ENCODE data around the gene SPTBN4.
A peak's percentile ranks its signal among the peaks of the same experiment; 100 is the strongest.

The SPTBN4 gene

GRCh38 chr19:40444000-40444824 lies 22.6 kb upstream of the SPTBN4 start, which contains the start of gene SERTAD3 (continued):
- TF ChIP-seq, protein P1, sequence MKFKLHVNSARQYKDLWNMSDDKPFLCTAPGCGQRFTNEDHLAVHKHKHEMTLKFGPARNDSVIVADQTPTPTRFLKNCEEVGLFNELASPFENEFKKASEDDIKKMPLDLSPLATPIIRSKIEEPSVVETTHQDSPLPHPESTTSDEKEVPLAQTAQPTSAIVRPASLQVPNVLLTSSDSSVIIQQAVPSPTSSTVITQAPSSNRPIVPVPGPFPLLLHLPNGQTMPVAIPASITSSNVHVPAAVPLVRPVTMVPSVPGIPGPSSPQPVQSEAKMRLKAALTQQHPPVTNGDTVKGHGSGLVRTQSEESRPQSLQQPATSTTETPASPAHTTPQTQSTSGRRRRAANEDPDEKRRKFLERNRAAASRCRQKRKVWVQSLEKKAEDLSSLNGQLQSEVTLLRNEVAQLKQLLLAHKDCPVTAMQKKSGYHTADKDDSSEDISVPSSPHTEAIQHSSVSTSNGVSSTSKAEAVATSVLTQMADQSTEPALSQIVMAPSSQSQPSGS (tag by site-specific recombination; IDR thresholded peaks at IDR 0.05; ENCODE audit: low read depth): peak; percentile 94
- TF ChIP-seq ZNF596 (tag by site-specific recombination; IDR thresholded peaks at IDR 0.05): 0 out of 2 replicates have a peak, but pooled peaks have one; percentile 32
- peak; percentile 68 for TF ChIP-seq ZBTB44 (tag by site-specific recombination; IDR thresholded peaks at IDR 0.05)
- TF ChIP-seq ZNF777 (tag by site-specific recombination; IDR thresholded peaks at IDR 0.05; ENCODE audit: borderline replicate concordance): peak; percentile 83
- TF ChIP-seq ZNF600 (tag by site-specific recombination; IDR thresholded peaks at IDR 0.05): no peak; the same call in 1 of the 2 replicates
- no peak for TF ChIP-seq HOXC10 (CRISPR knock-in tag; IDR thresholded peaks at IDR 0.05)
- no peak for TF ChIP-seq ZNF549 (tag by site-specific recombination; IDR thresholded peaks at IDR 0.05)
- TF ChIP-seq WT1 (tag by site-specific recombination; IDR thresholded peaks at IDR 0.05): peak; percentile 90
- no peak; the same call in 1 of the 2 replicates for TF ChIP-seq PRDM2 (tag by site-specific recombination; IDR thresholded peaks at IDR 0.05; ENCODE audit: borderline replicate concordance)
- TF ChIP-seq ELK4 (IDR thresholded peaks at IDR 0.05; ENCODE audit: borderline replicate concordance, low read depth, low read length): no peak
- peak; percentile 99 for TF ChIP-seq ZBTB21 (tag by site-specific recombination; IDR thresholded peaks at IDR 0.05)
- peak; percentile 96 for TF ChIP-seq ZNF335 (tag by site-specific recombination; conservative IDR thresholded peaks at IDR 0.05)
- 0 out of 2 replicates have a peak, but pooled peaks have one; percentile 25 for TF ChIP-seq ZFP3 (tag by site-specific recombination; IDR thresholded peaks at IDR 0.05; ENCODE audit: low read depth)
- TF ChIP-seq ZNF391 (tag by site-specific recombination; IDR thresholded peaks at IDR 0.05; ENCODE audit: borderline replicate concordance, low read depth): peak; percentile 75; the same call in 1 of the 2 replicates
- no peak for TF ChIP-seq ZNF704 (tag by site-specific recombination; IDR thresholded peaks at IDR 0.05)
- TF ChIP-seq ZBTB48 (tag by site-specific recombination; IDR thresholded peaks at IDR 0.05): peak; percentile 74
- TF ChIP-seq KLF8 (tag by site-specific recombination; IDR thresholded peaks at IDR 0.05): peak; percentile 100
- TF ChIP-seq ZBTB8A (tag by site-specific recombination; IDR thresholded peaks at IDR 0.05): peak; percentile 77; the same call in 1 of the 2 replicates
- TF ChIP-seq, protein P2, sequence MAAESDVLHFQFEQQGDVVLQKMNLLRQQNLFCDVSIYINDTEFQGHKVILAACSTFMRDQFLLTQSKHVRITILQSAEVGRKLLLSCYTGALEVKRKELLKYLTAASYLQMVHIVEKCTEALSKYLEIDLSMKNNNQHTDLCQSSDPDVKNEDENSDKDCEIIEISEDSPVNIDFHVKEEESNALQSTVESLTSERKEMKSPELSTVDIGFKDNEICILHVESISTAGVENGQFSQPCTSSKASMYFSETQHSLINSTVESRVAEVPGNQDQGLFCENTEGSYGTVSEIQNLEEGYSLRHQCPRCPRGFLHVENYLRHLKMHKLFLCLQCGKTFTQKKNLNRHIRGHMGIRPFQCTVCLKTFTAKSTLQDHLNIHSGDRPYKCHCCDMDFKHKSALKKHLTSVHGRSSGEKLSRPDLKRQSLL (tag by site-specific recombination; IDR thresholded peaks at IDR 0.05): no peak
- peak; percentile 91 for TF ChIP-seq ZBTB26 (tag by site-specific recombination; optimal IDR thresholded peaks at IDR 0.05)
- TF ChIP-seq TRIM28 (IDR thresholded peaks at IDR 0.05; ENCODE audit: borderline replicate concordance, low read length): no peak
- peak; percentile 13; the same call in 1 of the 2 replicates for TF ChIP-seq YY2 (tag by site-specific recombination; IDR thresholded peaks at IDR 0.05)
- TF ChIP-seq SCRT2 (tag by site-specific recombination; IDR thresholded peaks at IDR 0.05): peak; percentile 99
- TF ChIP-seq ZNF747 (tag by site-specific recombination; IDR thresholded peaks at IDR 0.05): no peak
- TF ChIP-seq ZNF133 (tag by site-specific recombination; IDR thresholded peaks at IDR 0.05): no peak

Measured in HEK293 (cell line).